Ishikawa (cell line): ENCODE results near the gene URGCP.

Source experiments
- CEBPB ChIP-seq: IDR thresholded peaks from 2 replicates; pipeline ENCODE4 v1.6.1; 2012
- CREB1 ChIP-seq: IDR thresholded peaks from 2 replicates; pipeline ENCODE4 v1.6.1; 2012; ENCODE audit warnings: low read depth
- EGR1 ChIP-seq: IDR thresholded peaks from 2 replicates; pipeline ENCODE4 v1.6.1; 2012
- EP300 ChIP-seq: IDR thresholded peaks from 2 replicates; pipeline ENCODE4 v1.6.1; 2012; ENCODE audit warnings: borderline replicate concordance
- FOXM1 ChIP-seq: IDR thresholded peaks from 2 replicates; pipeline ENCODE4 v1.6.1; 2012; ENCODE audit warnings: low read depth, borderline replicate concordance
- MAX ChIP-seq: IDR thresholded peaks from 2 replicates; pipeline ENCODE4 v1.6.1; 2012
- NFIC ChIP-seq: IDR thresholded peaks from 2 replicates; pipeline ENCODE4 v1.6.1; 2012
- RAD21 ChIP-seq: IDR thresholded peaks from 2 replicates; pipeline ENCODE4 v1.6.1; 2012; ENCODE audit warnings: low read depth
- REST ChIP-seq: IDR thresholded peaks from 2 replicates; pipeline ENCODE4 v1.6.1; 2012; ENCODE audit warnings: low read depth, mild to moderate bottlenecking
- TAF1 ChIP-seq: IDR thresholded peaks from 2 replicates; pipeline ENCODE4 v1.6.1; 2012; ENCODE audit warnings: low read depth, mild to moderate bottlenecking
- TCF12 ChIP-seq: IDR thresholded peaks from 2 replicates; pipeline ENCODE4 v1.6.1; 2012; ENCODE audit warnings: low read depth
- TEAD4 ChIP-seq: IDR thresholded peaks from 2 replicates; pipeline ENCODE4 v1.6.1; 2012
- USF1 ChIP-seq: IDR thresholded peaks from 2 replicates; pipeline ENCODE4 v1.6.1; 2012
- YY1 ChIP-seq: IDR thresholded peaks from 2 replicates; pipeline ENCODE4 v1.6.1; 2012; ENCODE audit warnings: low read depth
- ZBTB7A ChIP-seq: IDR thresholded peaks from 2 replicates; pipeline ENCODE4 v1.6.1; 2012; ENCODE audit warnings: low read depth

Gene URGCP

GRCh38 chr7:43849047-43849446 lies 57.3 kb downstream of the URGCP start:
- TF ChIP-seq TCF12, result no peak
- TF ChIP-seq ZBTB7A, result no peak
- no peak for TF ChIP-seq TEAD4
- no peak for TF ChIP-seq EGR1
- TF ChIP-seq TAF1, result no peak
- TF ChIP-seq MAX, result no peak
- no peak for TF ChIP-seq USF1

- TF ChIP-seq TAF1, result no peak
- TF ChIP-seq TCF12, result no peak
- no peak for TF ChIP-seq YY1
Measured at GRCh38 chr7:43847496-43847895, 58.9 kb downstream of the URGCP start.

GRCh38 chr7:43844662-43845061 lies 61.7 kb downstream of the URGCP start:
- TF ChIP-seq FOXM1, result no peak

- TF ChIP-seq REST, result no peak
- TF ChIP-seq TCF12, result no peak
- no peak for TF ChIP-seq CREB1
Measured at GRCh38 chr7:43844257-43844656, 62.1 kb downstream of the URGCP start.

GRCh38 chr7:43843296-43843695 lies 63.1 kb downstream of the URGCP start:
- TF ChIP-seq USF1, result no peak
- no peak for TF ChIP-seq NFIC
- no peak for TF ChIP-seq ZBTB7A
- TF ChIP-seq CREB1, result no peak
- no peak for TF ChIP-seq TCF12
- TF ChIP-seq CEBPB, result no peak
- TF ChIP-seq RAD21, result no peak
- TF ChIP-seq EGR1, result no peak
- TF ChIP-seq MAX, result no peak
- no peak for TF ChIP-seq REST
- no peak for TF ChIP-seq YY1
- TF ChIP-seq EP300, result no peak
- no peak for TF ChIP-seq TEAD4
- TF ChIP-seq TAF1, result no peak
- no peak for TF ChIP-seq FOXM1

GRCh38 chr7:43838201-43838658 lies 68.2 kb downstream of the URGCP start:
- TF ChIP-seq EGR1 (no peak), MAX (no peak), NFIC (no peak), ZBTB7A (no peak), TAF1 (no peak), REST (no peak), YY1 (no peak), TEAD4 (no peak), EP300 (no peak), TCF12 (no peak), USF1 (no peak)
